Ecto neural progenitor cell (in vitro differentiated cells): ENCODE measurements around the gene MPPED1.

ENCODE experiments used
- DNase-seq: peaks from one replicate; pipeline ENCODE4 v3.0.0-alpha.2; 2018; ENCODE audit warnings: low spot score

Gene MPPED1

DNA sequence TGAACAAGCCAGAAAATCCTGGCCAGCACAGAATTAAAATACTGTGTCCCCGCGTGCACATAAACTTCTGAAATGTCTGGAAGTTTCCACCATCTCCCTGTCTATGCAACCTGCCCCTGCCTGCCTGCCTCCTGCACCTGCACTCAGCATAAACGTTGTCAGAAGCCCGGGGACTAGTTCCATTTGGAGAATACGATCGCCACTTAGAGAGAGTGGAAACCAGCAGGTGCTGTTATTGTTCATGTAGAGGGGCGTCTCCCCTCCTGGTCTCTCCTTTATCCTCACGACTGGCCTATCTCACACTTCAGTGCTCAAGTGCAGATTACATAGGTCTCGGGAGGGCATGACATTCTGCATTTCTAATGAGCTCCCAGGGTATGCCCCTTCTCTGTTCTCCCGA, 35.6 kb downstream of the MPPED1 start:
- no peak for DNase-seq

DNA sequence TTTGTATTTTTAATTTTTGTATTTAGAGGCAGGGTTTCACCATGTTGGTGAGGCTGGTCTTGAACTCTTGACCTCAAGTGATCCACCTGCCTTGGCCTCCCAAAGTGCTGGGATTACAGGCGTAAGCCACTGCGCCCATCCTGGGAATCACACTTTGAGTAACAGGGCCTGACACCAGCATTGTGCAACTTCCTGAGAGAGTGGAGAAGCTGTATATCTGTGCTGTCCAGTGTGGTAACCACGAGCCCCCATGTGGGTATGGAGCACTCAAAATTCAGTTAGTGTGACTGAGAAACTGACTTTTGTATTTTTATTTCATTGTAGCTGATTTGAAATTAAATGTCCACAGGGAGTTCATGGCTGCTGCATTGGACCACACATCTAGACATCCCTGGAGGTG, 36.2 kb downstream of the MPPED1 start:
- no peak for DNase-seq

DNA sequence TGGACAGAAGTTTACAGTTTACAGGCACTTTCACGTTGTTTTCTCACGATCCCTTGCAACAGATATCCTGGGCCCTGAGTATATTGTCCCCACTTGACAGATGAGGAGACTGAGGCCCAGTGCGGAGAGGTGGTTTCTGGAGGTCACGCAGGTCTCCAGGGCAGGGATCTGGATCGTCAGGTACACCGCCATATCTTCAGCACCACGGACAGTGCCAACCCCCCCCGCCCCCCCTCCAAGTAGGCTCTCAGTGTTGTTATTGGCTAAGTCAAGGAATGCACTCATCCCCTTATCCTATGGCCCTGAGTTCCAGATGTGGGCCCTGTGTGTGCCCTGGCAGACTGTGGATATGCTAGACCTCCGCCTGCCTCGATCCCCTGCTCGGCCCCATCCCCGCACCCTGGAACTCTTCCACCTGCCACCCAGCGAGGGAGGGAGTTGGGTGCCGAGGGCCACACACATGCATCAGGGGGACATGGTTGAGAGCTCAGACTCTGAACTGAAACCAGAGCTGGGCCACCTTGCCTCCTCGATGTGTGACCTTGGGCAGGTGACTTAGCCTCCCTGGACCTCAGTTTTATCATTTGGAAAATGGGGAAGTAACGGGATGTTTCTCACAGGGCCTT, 37.5 kb downstream of the MPPED1 start:
- peak; percentile 72 for DNase-seq

DNA sequence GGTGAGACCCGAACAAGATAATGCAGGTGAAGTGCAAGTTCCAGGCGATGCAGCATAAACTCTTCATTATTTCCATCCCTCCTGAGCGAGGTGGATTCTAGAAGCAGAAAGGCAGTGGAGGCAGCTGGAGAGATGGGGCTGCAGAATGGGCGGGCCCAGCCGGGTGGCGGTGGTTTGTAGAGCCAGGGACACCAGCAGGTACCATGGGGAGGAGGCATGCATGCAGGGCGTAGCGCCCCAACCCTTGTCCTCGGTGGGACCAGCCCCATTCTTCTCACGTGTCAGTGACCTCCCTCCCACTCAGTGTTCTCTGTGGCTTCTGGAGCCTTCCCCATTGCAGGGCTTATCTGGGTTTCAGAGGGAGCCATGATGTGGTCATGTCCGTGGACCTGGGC, 38.0 kb downstream of the MPPED1 start:
- DNase-seq = no peak

DNA sequence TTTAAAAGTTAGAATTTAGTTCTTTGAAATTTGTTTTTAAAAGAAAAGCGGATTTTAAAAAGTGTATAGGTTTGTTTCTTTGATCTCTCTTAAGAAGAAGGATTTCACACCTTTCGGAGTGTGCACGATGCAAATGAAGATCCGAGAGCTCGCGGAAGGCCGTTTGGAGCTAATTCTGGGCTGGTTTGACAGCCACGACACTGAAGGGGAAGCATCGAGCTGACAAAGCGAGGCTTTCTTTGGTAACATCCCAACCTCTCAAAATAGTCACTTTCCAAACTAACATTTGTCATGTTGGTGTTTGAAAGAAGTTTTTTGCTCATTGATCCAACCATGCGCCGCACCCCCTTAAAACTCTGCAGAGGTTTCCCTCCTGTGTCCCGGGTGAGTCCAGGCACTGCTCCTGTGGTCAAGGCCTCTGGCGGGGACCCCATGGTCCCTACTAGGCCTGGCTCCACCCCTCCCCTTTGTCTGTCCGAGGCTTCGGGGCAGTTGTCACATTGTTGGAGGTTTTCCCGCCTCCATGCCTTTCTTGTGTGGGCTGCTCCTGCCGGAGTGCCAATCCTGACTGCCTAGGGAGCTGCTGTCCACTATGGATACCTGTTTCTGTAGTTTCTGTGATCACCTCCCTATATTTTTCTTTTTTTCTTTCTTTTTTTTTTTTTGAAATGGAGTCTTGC, 39.7 kb downstream of the MPPED1 start:
- DNase-seq = no peak

DNA sequence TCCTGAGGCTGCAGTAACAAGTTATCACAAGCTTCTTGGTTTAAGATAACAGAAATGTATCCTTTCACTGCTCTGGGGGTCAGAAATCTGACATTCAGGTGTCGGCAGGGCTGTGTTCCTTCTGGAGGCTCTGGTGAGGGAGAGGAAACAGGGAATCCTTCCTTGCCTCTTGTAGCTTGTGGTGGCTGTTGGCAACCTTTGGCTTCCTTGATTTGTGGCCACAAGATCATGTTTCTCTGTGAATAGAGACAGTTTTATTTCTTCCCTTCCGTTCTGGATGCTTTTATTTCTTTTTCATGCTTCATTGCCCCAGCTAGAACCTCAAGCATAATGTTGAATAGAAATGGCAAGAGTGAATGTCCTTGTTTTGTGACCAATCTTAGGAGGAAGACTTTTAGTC, 44.0 kb downstream of the MPPED1 start:
- DNase-seq = no peak

DNA sequence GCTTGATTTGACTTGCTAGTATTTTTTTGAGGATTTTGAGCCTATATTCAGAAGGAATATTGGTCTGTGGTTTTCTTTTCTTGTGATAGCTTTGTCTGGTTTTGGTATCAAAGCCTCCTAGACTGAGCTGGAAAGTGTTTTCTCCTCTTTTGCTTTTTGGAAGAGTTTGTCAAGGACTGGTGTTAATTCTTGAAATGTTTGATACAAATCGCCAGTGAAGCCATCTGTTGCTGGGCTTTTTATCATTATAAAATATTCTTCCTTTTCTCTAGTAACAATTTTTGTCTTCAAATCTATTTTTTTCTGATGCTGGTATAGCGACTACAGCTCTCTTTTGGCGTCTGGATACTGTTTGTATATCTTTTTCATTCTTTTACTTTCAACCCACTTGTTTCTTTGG, 45.2 kb downstream of the MPPED1 start:
- DNase-seq = no peak

DNA sequence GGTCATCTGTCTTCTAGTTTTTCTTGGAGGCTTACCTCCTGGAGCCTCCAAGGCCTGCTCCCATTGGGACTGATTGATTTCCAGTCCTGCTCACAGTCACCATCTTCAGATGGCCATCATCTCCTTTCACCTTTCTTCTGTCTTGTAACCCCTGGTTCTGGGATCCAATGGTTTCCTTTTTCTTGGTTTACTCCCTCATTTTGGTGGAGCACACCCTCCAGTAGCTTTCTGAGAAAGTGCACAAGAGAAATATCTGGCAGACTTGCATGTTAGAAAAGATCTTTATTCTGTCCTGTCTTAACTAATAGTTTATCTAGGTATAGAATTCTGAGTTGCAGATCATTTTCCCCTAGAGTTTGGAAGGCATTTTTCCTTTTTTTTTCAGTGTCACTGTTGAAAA, 50.9 kb downstream of the MPPED1 start:
- DNase-seq = no peak

DNA sequence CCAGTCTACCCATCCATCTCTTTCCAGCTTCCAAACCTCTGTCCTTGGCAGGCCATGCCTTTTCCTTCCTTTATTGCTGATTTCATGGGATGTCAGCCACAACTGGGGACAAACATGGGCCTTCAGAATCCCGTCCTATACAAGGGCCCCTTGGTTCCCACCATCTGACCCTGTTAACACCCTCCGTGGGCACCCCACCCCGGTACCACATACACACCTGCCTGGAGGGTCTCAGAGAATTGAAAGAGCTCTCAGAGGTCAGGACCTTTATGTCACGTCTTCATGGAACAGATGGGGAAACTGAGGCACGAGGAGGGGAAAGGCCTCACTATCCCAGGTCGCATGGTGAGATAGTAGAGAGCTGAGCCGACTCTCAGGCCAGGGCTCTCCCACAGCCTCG, 53.0 kb downstream of the MPPED1 start:
- DNase-seq = no peak

DNA sequence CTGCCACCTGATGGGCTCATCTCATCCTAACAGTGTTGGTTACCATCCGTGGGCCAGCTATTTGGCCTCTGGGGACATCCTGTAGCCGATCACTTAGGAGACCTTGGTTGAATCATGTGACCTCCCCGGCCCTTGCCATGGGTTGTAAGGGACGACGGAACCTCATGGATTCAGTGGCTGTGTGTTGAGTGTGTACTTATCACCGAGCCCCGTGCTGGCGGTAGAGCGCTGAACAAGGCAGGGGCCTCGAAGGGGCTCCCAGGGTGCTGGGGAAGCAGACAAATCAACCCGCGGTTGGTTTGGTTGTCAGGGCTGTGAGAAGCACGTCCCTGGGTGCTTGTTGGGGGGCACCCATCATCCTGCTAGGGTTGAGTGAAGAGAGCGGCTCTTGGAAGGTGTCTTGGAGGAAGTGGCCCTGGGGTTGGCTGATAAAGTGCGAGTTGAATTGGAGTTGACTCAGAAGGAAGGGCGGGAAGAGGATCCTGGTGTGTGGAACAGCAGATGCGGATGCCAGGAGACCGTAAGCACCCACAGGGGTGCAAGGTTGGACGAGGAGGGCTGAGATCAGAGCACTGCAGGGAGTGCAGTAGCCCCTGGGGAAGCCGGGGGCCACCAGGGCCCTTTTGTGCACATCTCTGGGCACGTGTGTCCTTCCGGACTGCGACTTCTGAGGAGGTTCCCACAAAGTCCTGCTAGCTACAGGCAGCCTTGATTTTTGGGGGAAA, 53.6 kb downstream of the MPPED1 start:
- DNase-seq = no peak

DNA sequence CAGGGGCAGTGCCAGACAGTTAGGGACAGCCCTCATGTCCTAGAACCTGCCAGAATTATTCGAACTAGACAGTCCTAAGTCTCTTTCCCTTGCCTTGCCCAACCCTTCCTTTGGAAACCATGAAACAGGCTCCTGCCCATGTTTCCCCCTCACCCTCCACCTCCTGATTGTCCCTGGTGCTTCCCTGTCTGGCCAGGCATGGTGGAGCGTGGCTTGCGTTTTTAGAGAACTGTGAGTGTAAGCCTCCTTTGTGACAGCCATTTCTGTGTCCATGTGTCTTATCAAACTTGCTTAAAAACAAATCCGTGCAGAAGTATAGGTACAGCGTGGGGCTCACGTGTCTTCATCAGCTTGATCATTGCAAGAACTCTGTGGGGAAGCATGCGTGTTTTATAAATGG, 54.9 kb downstream of the MPPED1 start:
- no peak for DNase-seq

DNA sequence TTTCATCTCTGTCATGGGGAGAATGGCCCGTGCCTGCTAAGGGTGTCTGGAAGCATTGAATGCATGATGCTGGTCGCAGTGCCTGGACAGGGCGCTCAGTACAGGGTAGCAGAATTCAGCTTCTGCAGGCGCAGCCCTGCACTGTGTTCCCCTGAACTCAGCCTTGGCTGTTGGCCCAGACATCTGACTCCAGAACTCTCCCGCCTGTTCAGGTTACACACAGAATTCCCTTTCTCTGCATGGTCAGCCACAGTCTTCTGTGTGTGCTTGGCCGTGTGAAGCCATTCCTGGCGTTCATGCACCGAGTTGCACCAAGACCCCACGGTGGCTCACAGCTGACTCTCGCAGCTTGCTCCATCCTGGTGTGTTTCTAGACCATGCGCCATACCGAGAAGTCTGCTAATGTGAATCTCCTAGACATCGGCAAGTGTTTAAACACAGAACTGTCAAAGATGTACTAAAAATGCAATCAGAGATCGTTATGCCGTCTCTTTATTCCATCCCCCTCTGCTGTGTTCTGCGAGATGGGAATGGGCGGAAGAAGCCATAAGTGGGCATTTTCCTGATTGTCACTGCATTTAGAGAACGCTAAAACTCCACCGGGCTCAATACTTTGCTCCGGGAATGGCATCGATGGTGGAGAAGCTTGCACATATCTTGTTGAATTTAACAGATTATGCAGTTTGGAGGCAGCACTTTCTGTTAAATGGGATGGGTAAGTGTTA, 55.6 kb downstream of the MPPED1 start:
- DNase-seq = no peak

DNA sequence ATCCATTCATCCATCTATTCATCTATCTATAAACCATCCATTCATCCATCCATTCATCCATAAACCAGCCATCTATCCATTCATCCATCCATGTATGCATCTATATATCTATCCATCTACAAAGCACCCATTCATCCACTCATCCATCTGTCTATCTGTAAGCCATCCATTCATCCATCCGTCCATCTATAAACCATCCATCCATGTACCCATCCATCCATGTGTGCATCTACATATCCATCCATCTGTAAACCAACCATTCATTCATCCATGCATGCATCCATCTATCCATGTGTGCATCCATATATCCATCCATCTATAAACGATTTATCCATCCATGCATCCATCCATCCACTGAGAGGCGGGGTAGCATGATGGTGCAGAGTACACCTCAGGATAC, 58.4 kb downstream of the MPPED1 start:
- DNase-seq = no peak

DNA sequence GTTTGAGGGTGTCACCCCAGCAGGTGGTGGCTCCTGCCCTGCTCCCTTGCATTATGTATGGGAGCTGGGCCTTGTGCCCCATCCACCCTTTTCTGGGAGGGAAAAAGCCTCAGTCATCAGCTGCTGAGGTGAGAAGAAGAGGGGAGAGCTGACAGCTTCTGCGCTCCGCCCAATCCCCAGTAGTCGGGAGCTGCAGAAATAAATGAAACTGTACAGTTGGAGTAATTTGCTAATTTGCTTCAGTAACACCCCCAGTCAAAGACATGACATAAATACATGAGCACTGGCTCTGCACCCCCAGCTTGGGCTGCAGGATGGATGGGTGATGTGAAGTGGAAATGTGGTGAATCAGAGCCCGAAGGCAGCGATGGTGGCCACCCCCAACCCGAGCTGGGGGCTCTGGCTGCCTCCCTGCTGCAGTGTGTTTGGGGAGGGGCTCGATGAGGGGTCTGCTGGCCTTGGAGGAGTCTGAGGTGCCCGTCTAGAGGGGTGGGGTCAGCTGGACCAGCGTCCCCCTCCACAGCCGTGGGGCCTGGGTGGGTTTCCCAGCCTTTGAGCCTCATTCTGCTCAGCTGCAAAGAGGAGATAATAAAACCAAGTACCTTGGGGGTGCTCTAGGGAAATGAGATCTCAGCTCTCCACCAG, 59.2 kb downstream of the MPPED1 start:
- no peak for DNase-seq

DNA sequence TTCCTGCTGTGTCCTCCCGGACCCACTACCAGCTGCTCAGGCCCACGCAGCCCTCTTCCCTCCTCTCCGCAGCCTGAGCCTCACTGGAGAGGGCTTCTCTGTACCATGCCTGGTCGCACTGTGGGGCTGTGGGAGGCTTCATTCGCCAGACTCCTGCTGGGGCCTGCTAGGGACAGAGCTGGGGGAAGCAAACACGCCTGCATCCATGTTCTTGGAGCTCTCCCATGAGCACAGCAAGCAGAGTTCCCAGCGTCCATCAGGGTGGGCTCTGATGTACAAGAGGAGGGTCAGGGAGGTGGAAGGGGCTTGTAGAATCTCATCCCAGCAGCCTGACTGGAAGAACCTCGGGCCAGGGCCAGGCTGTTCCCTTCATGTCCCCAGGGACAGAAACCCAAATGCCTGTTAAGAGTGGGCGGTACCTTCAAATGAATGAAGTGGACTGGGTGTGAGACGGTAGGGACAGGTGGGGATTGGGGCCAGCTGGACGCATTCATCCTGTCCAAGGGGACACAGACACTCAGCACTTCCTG, 59.9 kb downstream of the MPPED1 start:
- no peak for DNase-seq

DNA sequence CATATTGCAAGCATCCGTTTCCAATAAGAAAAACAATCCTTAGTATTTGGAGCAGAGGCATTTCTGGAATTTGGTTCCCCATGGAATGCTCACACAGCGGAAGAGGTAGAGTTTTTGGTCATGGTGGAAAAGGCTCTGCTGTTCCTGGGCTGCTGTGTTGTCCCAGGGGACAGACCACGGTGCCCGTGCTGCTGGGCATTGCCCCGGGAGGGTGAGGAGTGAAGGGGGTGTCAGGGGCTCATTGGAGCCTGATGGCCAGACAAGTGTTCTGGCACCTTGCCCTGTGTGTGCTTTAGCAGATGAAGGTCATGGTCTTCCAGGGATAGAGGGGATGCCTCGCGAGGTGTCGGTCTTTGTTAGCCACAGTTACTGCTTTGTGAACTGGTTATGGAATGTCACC, 61.2 kb downstream of the MPPED1 start:
- DNase-seq = no peak

DNA sequence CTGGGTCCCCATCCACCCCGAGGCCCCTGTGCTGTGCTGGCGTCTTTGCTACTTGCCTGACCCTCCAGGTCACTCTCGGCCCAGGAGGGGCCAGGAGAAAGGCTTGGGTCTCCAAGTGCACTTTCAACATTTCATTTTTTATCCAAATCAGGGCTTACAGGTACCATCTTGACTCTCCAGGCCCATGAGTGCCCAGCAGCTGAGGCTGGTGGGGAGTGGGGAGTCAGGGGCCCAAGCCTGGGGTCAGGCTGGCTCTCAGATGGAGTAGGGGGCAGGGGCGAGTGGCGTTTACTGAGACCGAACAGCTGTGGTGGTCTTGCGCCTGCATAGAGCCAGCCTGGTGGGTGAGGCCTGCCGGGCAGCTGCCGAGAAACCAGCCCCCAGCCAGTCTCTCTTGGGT, 61.6 kb downstream of the MPPED1 start:
- DNase-seq = no peak

DNA sequence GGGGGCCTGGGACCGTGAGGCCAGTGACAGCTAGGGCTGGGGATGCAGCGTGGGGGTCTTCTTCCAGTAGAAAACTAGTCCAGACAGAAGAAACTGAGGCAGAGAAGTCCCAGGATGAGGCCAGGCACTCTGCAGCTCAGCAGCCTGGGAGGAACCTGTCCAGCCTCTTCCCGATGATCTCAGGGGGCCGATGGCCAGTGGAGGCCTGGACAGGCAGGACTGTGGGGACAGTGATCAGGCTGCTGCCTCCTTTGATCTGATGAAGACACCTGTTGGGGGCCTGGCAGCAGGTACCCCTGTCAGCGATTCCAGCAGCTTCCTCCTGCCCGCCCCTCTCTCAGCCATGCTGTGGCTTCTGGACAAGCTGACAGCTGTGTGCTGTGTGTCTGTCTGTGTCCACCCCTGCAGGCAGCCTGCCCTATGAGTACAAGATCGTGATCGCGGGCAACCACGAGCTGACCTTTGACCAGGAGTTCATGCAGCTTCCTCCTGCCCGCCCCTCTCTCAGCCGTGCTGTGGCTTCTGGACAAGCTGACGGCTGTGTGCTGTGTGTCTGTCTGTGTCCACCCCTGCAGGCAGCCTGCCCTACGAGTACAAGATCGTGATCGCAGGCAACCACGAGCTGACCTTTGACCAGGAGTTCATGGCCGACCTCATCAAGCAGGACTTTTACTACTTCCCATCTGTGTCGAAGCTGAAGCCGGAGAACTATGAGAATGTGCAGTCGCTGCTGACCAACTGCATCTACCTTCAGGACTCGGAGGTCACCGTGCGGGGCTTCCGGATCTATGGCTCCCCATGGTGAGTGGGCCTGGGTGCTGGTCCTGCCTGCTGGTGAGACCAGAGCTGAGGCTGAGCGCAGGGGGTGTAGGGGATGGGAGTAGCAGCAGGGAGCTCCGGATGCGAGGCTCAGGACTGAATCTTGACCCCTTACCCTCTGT, 62.6 kb downstream of the MPPED1 start:
- DNase-seq = no peak

DNA sequence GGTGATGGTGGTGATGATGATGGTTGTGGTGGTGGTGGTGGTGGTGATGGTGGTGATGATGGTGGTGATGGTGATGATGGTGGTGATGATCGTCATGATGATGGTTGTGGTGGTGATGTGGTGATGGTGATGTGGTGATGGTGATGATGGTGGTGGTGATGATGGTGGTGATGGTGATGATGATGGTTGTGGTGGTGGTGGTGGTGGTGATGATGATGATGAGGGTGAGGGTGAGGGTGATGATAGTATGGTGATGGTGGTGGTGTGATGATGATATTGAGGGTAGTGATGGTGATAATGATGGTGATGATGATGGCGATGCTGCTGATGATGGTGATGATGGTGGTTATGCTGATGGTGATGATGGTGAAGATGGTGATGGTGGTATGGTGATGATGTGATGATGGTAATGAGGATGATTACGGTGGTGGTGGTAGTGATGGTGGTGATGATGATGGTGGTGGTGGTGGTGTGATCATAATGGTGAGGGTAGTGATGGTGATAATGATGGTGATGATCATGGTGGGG, 63.8 kb downstream of the MPPED1 start:
- DNase-seq = no peak

DNA sequence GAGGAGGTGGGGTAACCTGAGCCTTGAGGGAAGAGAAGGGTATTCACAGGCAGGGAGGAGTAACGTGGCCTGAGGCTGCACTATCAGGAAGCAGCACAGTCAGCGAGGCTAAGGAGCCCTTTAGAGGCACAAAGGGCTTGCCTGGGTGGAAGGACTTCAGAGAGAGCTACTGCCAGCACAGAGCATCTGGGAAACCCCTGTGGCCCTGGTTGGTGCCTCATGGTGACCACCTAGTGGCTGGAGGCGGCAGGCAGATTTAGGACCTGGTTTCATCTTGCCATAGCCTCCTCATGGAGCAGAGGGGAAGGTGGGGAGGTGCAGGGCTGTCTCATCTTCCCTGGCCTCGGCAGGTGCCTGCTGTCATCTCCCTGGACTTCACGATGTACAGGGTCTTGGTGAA, 64.5 kb downstream of the MPPED1 start:
- DNase-seq = no peak
